HepG2 (cell line): ENCODE results near the gene VGLL4.
"Not testable (repeated sequence)": the region's sequence is repeated elsewhere in the genome, so short reads cannot be mapped to it uniquely, and the experiment has no call there.

ENCODE experiments used
- BCL3 ChIP-seq: sonication (generic); formaldehyde crosslinking; IDR thresholded peaks from 2 replicates; pipeline ENCODE4 v1.5.1; 2020; ENCODE audit warnings: mild to moderate bottlenecking, missing genetic modification reagents, moderate library complexity
- CTCF ChIP-seq: sonication (generic); formaldehyde crosslinking; IDR thresholded peaks from 2 replicates; pipeline ENCODE4 v1.5.0; 2020; ENCODE audit warnings: mild to moderate bottlenecking, missing genetic modification reagents, moderate library complexity
- KLF13 ChIP-seq: sonication (generic); formaldehyde crosslinking; IDR thresholded peaks from 2 replicates; pipeline ENCODE4 v1.4.0; 2020; ENCODE audit warnings: mild to moderate bottlenecking, missing genetic modification reagents
- POLR2A ChIP-seq, 2 experiments: IDR thresholded peaks; 2 replicates each; pipeline ENCODE4 v1.6.1; 2011; ENCODE audit warnings: low read depth in 2 of 2, low read length in 2 of 2, mild to moderate bottlenecking in 1 of 2, moderate library complexity in 1 of 2; ENCODE audit not compliant: insufficient read depth in 1 of 2
- SMC3 ChIP-seq: IDR thresholded peaks from 2 replicates; pipeline ENCODE4 v1.6.1; 2011; ENCODE audit warnings: low read length, improper control_type of control experiment

- TF ChIP-seq SMC3; KLF13; CTCF (CRISPR knock-in tag); POLR2A (IDR thresholded peaks at IDR 0.05; ENCODE audit: insufficient read depth in 1 of 2, low read depth in 2 of 2, low read length in 2 of 2); BCL3: not testable (repeated sequence)
Measured at GRCh38 chr3:11513125-11513816, 130.4 kb downstream of the VGLL4 start.
